Liver (tissue), 9 donors: ENCODE measurements around the gene PRSS27. TPM values are rescaled to one million over a fixed set of nuclear protein-coding genes. Genes with fewer than 3 reads are reported as not detected.

Experiments used
- DNase-seq: peaks from one replicate; pipeline ENCODE4 v3.0.0-alpha.2; 2017; ENCODE audit warnings: low spot score
- H3K27ac ChIP-seq, 2 donors: one replicate each; pipeline ENCODE4 v1.7.0; 2013; ENCODE audit warnings: inconsistent platforms in 2 of 2, low read length in 2 of 2, control low read depth in 1 of 2, low read depth in 1 of 2, mild to moderate bottlenecking in 1 of 2
- H3K27me3 ChIP-seq, 4 donors: one replicate each; pipeline versions ENCODE4 v1.6.1 to v1.7.0; 2013; ENCODE audit warnings: low read length in 3 of 4, inconsistent platforms in 1 of 4, mild to moderate bottlenecking in 1 of 4, moderate library complexity in 1 of 4; ENCODE audit not compliant: control insufficient read depth in 4 of 4, insufficient read depth in 4 of 4
- H3K36me3 ChIP-seq, 4 donors: one replicate each; pipeline versions ENCODE4 v1.6.1 to v1.7.0; 2013; ENCODE audit warnings: low read length in 3 of 4, mild to moderate bottlenecking in 3 of 4, low read depth in 1 of 4, moderate library complexity in 1 of 4; ENCODE audit not compliant: control insufficient read depth in 4 of 4, insufficient read depth in 3 of 4
- H3K4me1 ChIP-seq, 4 donors: one replicate each; pipeline versions ENCODE4 v1.6.1 to v1.7.0; 2013; ENCODE audit warnings: low read length in 3 of 4, mild to moderate bottlenecking in 3 of 4, moderate library complexity in 1 of 4; ENCODE audit not compliant: control insufficient read depth in 4 of 4, insufficient read depth in 4 of 4
- H3K4me3 ChIP-seq, 3 donors: one replicate each; pipeline versions ENCODE4 v1.6.1 to v1.7.0; 2013; ENCODE audit warnings: low read length in 3 of 3, control low read depth in 1 of 3, low read depth in 1 of 3, mild to moderate bottlenecking in 1 of 3
- H3K9ac ChIP-seq, 2 donors: one replicate each; pipeline ENCODE4 v1.7.0; 2013; ENCODE audit warnings: low read length in 2 of 2, mild to moderate bottlenecking in 2 of 2, moderate library complexity in 2 of 2, control low read depth in 1 of 2, low read depth in 1 of 2
- H3K9me3 ChIP-seq, 4 donors: one replicate each; pipeline versions ENCODE4 v1.6.1 to v1.7.0; 2013; ENCODE audit warnings: low read length in 3 of 4; ENCODE audit not compliant: control insufficient read depth in 4 of 4
- EGR1 ChIP-seq, 2 donors: IDR thresholded peaks; 2 replicates each; pipeline ENCODE4 v1.6.1; 2016 to 2018; ENCODE audit warnings: antibody characterized with exemption in 2 of 2, low read depth in 2 of 2
- FOXA1 ChIP-seq: IDR thresholded peaks from 2 replicates; pipeline ENCODE4 v1.6.1; 2016; ENCODE audit warnings: antibody characterized with exemption
- GABPA ChIP-seq, 2 donors: IDR thresholded peaks in 1 of 2; conservative IDR thresholded peaks in 1 of 2; 2 replicates each; pipeline ENCODE4 v1.6.1; 2016; ENCODE audit warnings: antibody characterized with exemption in 2 of 2, mild to moderate bottlenecking in 1 of 2, moderate library complexity in 1 of 2
- HNF4A ChIP-seq, 2 donors: conservative IDR thresholded peaks; 2 replicates each; pipeline ENCODE4 v1.6.1; 2016; ENCODE audit warnings: antibody characterized with exemption in 2 of 2, mild to moderate bottlenecking in 2 of 2
- HNF4G ChIP-seq: IDR thresholded peaks from 2 replicates; pipeline ENCODE4 v1.6.1; 2016; ENCODE audit warnings: antibody characterized with exemption
- JUND ChIP-seq, 2 donors: IDR thresholded peaks; 2 replicates each; pipeline ENCODE4 v1.6.1; 2016; ENCODE audit warnings: antibody characterized with exemption in 2 of 2
- NR2F2 ChIP-seq: IDR thresholded peaks from 2 replicates; pipeline ENCODE4 v1.6.1; 2016; ENCODE audit warnings: antibody characterized with exemption
- RXRA ChIP-seq, 2 donors: IDR thresholded peaks; 2 replicates each; pipeline ENCODE4 v1.6.1; 2017 to 2018; ENCODE audit warnings: antibody characterized with exemption in 2 of 2, mild to moderate bottlenecking in 1 of 2
- SP1 ChIP-seq: IDR thresholded peaks from 2 replicates; pipeline ENCODE4 v1.6.1; 2018; ENCODE audit warnings: antibody characterized with exemption, mild to moderate bottlenecking
- TAF1 ChIP-seq: conservative IDR thresholded peaks from 2 replicates; pipeline ENCODE4 v1.6.1; 2016; ENCODE audit warnings: antibody characterized with exemption, mild to moderate bottlenecking
- YY1 ChIP-seq: IDR thresholded peaks from 2 replicates; pipeline ENCODE4 v1.6.1; 2016; ENCODE audit warnings: antibody characterized with exemption, mild to moderate bottlenecking
- WGBS: extraction: QIAGEN DNeasy Blood & Tissue Kit; methylation state at CpG from one replicate; pipeline ENCODE4 v1.1.7; 2013; 5-methylcytosine and 5-hydroxymethylcytosine counted together
- polyA plus RNA-seq, 2 donors: library from polyadenylated mRNA; stranded (reverse) in 1 of 2; unstranded in 1 of 2; fragments of 200-250 nt in 1 of 2; fragments of >200 nt in 1 of 2; fragmentation: Nextera tagmentation in 1 of 2; extraction: Ambion mirVana in 1 of 2; gene quantifications; one replicate each; pipeline versions ENCODE4 v1.2.1 to v1.2.3, GENCODE V29; 2013 to 2015
- total RNA-seq, 2 donors: library from RNA; depleted of rRNA; stranded (reverse); fragments of >200 nt; gene quantifications; one replicate each; pipeline ENCODE4 v1.2.3, GENCODE V29; 2014
- TF ChIP-seq, protein P1 (sequence below): fragments of 150-350 bp; IDR thresholded peaks from 2 replicates; pipeline ENCODE4 v1.5.1; 2017; ENCODE audit warnings: improper control_type of control experiment, low read depth, low read length; ENCODE audit not compliant: missing input control
- TF ChIP-seq, protein P2 (sequence below): IDR thresholded peaks from 2 replicates; pipeline ENCODE4 v1.6.1; 2016; ENCODE audit warnings: antibody characterized with exemption
- TF ChIP-seq, protein P3 (sequence below): IDR thresholded peaks from 2 replicates; pipeline ENCODE4 v1.6.1; 2016; ENCODE audit warnings: antibody characterized with exemption
- TF ChIP-seq, protein P4 (sequence below): IDR thresholded peaks from 2 replicates; pipeline ENCODE4 v1.6.1; 2016; ENCODE audit warnings: antibody characterized with exemption
- TF ChIP-seq, protein P5 (sequence below): IDR thresholded peaks from 2 replicates; pipeline ENCODE4 v1.6.1; 2016; ENCODE audit warnings: antibody characterized with exemption, mild to moderate bottlenecking
- donor health status: healthy.
- donor health status: healthy.
- donor health status: healthy.
- donor health status: healthy.
- donor health status: healthy.

The PRSS27 gene
- total and polyA plus RNA-seq, 4 donors, result 0.05 to 1.5 (median 0.22) TPM; not detected in 1

DNA sequence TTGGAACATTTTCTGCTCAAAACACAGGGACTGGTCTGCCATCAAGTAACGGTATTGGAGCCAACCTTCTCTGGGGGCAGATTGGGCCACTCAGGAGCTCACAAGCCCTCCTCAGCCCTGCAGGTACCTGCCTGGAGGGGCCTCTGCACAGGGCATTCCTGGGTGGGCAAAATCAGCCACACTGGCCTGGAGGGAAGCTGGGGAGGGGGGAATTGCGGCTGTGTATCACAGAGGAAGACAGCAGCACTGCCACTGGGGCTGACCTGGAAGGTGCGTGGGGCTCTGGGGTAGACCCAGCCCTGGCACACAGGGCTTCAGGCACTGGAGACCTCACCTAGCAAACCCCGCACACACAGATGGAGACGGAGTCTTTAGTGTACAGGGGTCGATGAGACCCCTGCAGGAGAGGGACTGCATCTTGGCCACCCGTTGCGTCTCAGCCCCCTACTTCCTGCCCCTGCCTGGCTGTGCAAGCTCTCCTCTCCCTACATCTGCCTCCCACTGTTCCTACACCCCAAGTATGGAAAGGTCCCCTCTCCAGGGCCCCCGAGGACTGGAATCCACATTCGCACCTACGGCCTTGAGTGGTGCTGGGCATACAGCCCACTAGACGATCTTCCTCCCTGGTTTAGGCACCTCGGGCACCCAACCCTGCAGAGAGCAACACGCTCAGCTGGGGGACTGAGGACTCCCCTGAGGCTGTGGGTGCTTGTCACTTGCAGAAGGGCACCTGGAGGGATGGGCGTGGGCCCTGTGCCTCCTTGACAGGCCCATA is 25.3 kb upstream of the PRSS27 start:
- Histone ChIP-seq H3K4me1 (no peaks in the 10 kb centered on the region), H3K9ac (no peak overlapping the region), H3K27me3 (no peaks in the 10 kb centered on the region), H3K4me3 (no peak overlapping the region), H3K36me3 (no peaks in the 10 kb centered on the region), H3K9me3 (no peaks in the 10 kb centered on the region), H3K27ac (no peak overlapping the region)
- no peak for DNase-seq
- 84% methylated on average over 15 of the region's 15 CpGs for WGBS
- TF ChIP-seq NR2F2, result no peak

DNA sequence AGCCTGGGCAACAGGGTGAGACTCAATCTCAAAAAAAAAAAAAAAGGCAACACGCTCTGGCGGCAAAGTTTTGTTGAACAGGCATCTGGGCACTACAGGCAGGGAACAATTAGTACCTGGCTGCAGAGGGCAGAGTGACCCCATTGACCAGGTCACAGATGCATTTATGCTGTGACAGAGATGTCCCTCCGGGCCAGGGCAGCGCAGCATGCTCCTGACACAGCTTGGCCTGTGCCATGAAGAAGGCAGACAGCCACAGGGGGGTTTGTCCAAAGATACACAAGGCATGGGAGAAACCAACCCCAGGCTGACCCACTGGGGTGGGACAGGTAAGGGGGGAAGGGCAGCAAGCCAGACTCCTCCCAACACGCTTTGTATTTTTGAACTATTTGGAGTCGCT is 24.7 kb upstream of the PRSS27 start:
- TF ChIP-seq TAF1, result no peak
- TF ChIP-seq JUND (IDR thresholded peaks at IDR 0.05), result no peak
- TF ChIP-seq, protein P1, sequence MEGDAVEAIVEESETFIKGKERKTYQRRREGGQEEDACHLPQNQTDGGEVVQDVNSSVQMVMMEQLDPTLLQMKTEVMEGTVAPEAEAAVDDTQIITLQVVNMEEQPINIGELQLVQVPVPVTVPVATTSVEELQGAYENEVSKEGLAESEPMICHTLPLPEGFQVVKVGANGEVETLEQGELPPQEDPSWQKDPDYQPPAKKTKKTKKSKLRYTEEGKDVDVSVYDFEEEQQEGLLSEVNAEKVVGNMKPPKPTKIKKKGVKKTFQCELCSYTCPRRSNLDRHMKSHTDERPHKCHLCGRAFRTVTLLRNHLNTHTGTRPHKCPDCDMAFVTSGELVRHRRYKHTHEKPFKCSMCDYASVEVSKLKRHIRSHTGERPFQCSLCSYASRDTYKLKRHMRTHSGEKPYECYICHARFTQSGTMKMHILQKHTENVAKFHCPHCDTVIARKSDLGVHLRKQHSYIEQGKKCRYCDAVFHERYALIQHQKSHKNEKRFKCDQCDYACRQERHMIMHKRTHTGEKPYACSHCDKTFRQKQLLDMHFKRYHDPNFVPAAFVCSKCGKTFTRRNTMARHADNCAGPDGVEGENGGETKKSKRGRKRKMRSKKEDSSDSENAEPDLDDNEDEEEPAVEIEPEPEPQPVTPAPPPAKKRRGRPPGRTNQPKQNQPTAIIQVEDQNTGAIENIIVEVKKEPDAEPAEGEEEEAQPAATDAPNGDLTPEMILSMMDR, result no peak
- TF ChIP-seq FOXA1, result no peak
- no peaks in the 10 kb centered on the region for H3K36me3 ChIP-seq
- WGBS, result 92% methylated on average over 6 of the region's 6 CpGs
- H3K27ac ChIP-seq, result no peak overlapping the region
- no peak for DNase-seq
- no peaks in the 10 kb centered on the region for H3K27me3 ChIP-seq
- no peak overlapping the region for H3K9ac ChIP-seq
- no peaks in the 10 kb centered on the region for H3K4me1 ChIP-seq
- H3K9me3 ChIP-seq, result no peaks in the 10 kb centered on the region
- no peak overlapping the region for H3K4me3 ChIP-seq

DNA sequence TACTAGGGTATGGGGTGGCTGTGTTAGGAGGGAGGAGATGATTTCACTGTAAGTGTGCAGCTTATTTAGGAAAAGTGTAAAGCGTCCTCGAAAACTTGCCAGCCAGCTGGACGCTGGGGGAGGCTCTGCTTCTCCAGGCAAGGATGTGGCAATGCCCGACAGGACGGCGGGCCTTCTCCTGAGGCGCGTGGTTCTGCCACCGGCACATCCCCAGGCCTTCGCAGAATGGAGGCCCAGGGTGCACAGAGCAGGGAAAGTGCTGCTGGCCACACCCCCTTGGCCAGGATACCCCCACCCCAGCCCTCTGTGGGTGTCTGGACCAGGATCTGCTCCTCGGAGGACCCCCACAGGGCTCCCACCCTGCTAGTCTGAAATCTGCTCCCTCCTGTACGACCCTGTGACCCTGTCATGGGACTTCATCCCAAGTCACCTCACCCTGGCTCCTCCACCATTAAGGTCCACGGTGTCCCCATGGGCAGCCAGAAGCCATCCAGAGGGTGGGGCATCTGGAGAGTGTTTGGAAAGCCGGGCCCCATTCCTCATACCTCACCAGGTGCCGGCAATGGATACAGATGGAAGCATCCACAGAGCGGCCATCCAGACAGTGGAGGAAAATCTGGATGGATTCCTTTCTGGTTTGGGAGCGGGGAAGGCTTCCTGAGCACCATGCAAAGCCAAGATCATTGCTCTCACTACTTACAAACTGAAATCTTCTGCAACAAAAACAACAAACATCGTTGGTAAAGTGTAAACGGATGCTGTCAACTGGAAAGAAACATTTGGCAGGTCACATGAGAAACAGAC is 23.2 kb upstream of the PRSS27 start:
- H3K4me3 ChIP-seq, result no peak overlapping the region
- 91% methylated on average over 19 of the region's 19 CpGs for WGBS
- H3K36me3 ChIP-seq, result no peaks in the 10 kb centered on the region
- no peak for DNase-seq
- H3K27me3 ChIP-seq, result no peaks in the 10 kb centered on the region
- H3K9me3 ChIP-seq, result no peaks in the 10 kb centered on the region
- H3K9ac ChIP-seq, result no peak overlapping the region
- H3K27ac ChIP-seq, result no peak overlapping the region
- no peaks in the 10 kb centered on the region for H3K4me1 ChIP-seq
- TF ChIP-seq, protein P2, sequence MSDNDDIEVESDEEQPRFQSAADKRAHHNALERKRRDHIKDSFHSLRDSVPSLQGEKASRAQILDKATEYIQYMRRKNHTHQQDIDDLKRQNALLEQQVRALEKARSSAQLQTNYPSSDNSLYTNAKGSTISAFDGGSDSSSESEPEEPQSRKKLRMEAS, result no peak
- TF ChIP-seq GABPA (IDR thresholded peaks at IDR 0.05 in 1 of 2, conservative IDR thresholded peaks at IDR 0.05 in 1 of 2) (no peak), TAF1 (no peak), JUND (IDR thresholded peaks at IDR 0.05) (no peak), HNF4G (no peak), NR2F2 (no peak), HNF4A (conservative IDR thresholded peaks at IDR 0.05) (no peak), YY1 (no peak), RXRA (IDR thresholded peaks at IDR 0.05) (no peak), EGR1 (IDR thresholded peaks at IDR 0.05; ENCODE audit: low read depth in 2 of 2) (no peak), FOXA1 (no peak), SP1 (no peak)
- TF ChIP-seq, protein P3, sequence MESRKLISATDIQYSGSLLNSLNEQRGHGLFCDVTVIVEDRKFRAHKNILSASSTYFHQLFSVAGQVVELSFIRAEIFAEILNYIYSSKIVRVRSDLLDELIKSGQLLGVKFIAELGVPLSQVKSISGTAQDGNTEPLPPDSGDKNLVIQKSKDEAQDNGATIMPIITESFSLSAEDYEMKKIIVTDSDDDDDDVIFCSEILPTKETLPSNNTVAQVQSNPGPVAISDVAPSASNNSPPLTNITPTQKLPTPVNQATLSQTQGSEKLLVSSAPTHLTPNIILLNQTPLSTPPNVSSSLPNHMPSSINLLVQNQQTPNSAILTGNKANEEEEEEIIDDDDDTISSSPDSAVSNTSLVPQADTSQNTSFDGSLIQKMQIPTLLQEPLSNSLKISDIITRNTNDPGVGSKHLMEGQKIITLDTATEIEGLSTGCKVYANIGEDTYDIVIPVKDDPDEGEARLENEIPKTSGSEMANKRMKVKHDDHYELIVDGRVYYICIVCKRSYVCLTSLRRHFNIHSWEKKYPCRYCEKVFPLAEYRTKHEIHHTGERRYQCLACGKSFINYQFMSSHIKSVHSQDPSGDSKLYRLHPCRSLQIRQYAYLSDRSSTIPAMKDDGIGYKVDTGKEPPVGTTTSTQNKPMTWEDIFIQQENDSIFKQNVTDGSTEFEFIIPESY, result no peak
- TF ChIP-seq, protein P4, sequence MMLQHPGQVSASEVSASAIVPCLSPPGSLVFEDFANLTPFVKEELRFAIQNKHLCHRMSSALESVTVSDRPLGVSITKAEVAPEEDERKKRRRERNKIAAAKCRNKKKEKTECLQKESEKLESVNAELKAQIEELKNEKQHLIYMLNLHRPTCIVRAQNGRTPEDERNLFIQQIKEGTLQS, result no peak
- TF ChIP-seq, protein P5, sequence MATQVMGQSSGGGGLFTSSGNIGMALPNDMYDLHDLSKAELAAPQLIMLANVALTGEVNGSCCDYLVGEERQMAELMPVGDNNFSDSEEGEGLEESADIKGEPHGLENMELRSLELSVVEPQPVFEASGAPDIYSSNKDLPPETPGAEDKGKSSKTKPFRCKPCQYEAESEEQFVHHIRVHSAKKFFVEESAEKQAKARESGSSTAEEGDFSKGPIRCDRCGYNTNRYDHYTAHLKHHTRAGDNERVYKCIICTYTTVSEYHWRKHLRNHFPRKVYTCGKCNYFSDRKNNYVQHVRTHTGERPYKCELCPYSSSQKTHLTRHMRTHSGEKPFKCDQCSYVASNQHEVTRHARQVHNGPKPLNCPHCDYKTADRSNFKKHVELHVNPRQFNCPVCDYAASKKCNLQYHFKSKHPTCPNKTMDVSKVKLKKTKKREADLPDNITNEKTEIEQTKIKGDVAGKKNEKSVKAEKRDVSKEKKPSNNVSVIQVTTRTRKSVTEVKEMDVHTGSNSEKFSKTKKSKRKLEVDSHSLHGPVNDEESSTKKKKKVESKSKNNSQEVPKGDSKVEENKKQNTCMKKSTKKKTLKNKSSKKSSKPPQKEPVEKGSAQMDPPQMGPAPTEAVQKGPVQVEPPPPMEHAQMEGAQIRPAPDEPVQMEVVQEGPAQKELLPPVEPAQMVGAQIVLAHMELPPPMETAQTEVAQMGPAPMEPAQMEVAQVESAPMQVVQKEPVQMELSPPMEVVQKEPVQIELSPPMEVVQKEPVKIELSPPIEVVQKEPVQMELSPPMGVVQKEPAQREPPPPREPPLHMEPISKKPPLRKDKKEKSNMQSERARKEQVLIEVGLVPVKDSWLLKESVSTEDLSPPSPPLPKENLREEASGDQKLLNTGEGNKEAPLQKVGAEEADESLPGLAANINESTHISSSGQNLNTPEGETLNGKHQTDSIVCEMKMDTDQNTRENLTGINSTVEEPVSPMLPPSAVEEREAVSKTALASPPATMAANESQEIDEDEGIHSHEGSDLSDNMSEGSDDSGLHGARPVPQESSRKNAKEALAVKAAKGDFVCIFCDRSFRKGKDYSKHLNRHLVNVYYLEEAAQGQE, result no peak
